Activated CD8-positive, alpha-beta memory T cell treated with anti-CD3 and anti-CD28 coated beads for 4 hours (primary cell): ENCODE results near the gene PCDH12.
A peak's percentile ranks its signal among the peaks of the same experiment; 100 is the strongest.

Source experiments
- DNase-seq, 2 donors: peaks; one replicate each; pipeline ENCODE4 v3.0.0-alpha.2; 2020; ENCODE audit warnings: low read depth in 2 of 2

Gene PCDH12

DNA sequence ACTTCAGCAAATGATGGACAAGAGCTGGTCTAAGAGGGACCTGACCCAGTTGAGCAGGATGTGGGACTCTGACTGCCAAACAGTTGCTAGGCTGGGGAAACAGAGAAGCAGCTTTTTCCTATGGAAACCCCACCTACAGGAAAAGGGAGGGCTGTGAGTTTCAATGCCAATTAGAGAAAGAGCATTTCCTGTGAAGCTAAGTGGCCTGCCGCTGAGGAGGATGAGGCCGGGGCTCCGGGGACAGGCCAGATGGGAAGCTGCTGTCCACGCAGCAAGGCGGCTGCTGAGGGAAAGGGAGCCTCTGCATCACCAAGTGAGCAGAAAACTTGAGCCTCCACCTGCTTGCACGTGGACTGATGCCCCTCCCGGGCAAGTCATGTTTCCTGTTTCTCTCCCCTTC, at the start of gene PCDH12:
Gene PCDH12, minus strand, starts transcription at position 90 of the 400 bp plus-strand sequence. CDS start 351 bp downstream, outside the sequence.
- no peak for DNase-seq

DNA sequence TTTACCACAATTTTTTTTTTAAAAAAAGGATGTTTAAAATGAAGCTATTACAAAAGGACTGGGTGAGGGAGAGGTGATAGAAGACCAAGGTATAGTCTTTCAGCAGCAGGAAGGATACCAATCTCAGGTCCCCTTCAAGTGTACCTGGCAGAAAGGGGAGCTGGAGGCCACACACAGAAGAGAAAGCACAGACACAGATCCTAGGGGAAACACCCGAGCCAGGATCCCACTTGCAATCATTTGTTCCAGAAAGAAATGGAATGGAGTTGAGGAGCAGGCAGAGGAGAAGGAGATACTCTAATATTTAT, 49.2 kb upstream of the PCDH12 start:
- DNase-seq, result no peak

- no peak for DNase-seq
Measured at GRCh38 chr5:142006363-142007236, 48.6 kb upstream of the PCDH12 start.

DNA sequence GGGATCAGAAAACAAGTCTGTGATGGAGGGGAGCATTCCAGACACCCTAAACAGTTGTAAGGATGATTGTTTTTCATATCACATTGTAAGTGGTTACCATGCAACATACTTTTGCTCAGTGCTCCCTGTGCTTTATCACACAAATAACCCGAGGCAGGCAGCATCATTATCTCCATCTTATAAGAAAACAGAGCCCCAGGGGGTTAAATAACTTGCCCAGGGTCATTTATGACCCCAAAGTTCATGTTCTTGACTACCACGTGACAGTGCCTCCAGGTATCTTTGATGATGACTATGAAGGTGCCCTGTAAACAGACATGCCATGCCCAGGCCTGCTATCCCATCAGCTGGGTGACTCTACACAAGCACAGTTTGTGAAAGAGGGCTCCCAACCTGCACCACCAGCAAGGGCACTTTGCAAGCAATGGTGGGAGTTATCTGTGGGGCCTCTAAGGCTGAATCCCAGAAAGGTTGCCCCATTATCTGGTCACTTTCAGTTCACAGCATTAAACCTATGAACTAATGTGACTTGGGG, 45.3 kb upstream of the PCDH12 start:
- no peak for DNase-seq

GRCh38 chr5:142000704-142001484, 42.9 kb upstream of the PCDH12 start:
- DNase-seq, result no peak

DNA sequence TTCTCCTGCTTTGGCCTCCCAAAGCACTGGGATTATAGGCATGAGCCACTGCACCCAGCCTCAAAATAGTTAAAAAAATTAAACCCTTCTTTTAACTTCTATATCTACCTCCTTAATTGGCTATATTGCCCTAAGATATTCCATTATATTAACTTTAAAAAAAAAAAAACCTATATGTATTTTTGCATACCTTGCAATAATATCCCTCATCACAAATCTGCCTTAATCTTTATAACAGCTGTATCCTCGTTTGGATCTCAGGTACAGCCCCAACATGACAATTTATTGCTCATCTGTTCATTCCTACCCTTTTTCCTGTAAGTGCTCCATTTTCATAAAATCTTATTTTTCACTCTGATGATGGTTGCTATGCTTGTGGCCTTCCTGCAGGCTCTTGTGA, 42.2 kb upstream of the PCDH12 start:
- no peak for DNase-seq

- DNase-seq, result no peak
Measured at GRCh38 chr5:141997358-141997960, 39.5 kb upstream of the PCDH12 start.

DNA sequence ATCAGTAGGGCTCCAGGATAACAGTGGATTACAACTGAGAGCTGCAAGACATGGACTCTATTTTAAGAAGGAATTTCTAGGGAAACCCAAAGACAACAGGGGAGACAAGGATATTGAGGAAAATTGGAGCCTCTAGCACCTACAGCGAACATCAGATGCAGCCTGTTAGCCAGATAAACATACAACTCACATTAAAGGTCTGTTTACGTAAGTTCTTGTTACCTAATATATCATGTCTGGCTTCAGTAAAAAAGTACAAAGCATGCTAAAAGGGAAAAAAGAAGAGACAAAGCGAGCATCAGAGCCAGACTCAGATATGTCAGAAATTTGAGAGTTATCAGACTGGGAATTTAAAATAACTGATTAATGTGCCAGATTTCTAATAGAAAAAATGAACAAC, 37.7 kb upstream of the PCDH12 start:
- DNase-seq, result no peak

DNA sequence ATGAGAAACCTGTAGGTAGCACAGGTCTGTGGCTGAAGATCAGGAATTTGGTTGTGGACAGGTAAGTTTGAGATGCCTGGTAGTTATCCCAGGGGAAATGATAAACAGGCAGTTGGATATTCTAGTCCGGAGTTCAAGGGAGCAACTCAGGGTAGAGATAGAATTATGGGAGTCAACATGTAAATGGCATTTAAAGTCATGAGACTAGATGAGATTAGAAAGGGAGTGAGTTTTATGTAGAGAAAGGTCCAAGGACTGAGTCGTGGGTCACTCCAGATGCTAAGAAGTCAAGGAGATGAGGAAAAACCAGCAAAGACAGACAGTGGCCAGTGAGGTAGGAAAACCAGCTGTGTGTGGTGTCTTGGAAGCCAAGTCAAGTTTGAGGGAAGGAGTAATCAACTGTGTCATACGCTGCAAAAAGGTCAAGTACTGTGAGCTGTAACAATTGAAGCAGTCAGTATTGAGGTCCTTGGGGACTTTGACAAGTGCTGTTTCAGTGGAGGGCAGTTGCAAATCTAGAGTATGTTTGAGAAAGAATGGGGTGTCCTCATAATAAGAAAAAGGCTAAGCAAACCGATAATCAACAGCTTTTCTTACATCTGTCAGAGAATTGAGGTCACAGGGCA, 36.6 kb upstream of the PCDH12 start:
- no peak for DNase-seq

DNA sequence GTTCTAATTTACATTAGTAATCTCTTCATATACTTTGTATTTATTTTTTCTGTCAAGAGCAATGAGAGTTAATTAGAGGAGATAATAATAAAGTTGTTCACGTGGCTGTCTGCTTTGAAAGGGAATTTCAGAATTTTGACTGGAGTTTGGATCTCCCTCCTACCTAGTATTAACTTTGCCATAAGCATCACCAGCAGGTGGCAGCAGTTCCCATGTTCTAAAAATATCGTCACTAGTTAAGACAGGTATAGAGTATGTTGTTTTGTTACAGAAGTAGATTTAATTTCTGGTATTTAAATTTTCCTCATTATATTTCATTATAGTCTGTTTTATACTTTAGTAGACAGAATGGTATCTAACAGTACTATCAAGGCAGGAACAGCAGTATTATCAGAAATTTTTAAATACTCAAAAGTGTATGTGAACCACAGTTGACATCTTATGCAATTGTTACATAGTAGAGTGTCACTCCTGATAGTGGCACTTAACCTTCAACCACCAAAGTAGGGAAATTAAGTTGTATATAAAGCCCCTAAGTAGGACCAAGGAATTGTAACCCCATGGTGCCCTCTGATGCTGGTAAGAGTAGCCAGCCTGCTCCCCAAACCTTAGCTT, 34.5 kb upstream of the PCDH12 start:
- peak; percentile 61 to 63 for DNase-seq

DNA sequence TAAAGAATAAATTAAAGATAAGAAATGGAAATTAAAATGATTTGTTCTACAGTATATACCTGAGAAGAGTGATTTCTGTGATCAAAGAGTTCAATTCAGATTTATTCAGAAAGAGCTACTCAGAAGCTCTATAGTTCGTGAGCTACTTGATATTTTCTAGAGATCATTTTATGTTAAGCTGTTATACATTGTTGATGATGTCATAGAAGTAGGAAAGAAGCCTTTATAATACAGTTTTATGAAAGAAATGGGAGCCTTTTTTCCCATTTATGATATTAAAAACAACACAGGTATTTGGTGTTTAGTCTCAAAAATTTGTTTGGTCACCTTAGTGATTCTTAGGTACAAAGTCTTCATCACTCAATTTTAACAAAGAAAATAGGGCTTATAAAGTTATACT, 31.7 kb upstream of the PCDH12 start:
- no peak for DNase-seq

GRCh38 chr5:141986072-141986471, 28.1 kb upstream of the PCDH12 start:
- no peak for DNase-seq

- DNase-seq, result no peak
Measured at GRCh38 chr5:141982626-141983025, 24.6 kb upstream of the PCDH12 start.

DNA sequence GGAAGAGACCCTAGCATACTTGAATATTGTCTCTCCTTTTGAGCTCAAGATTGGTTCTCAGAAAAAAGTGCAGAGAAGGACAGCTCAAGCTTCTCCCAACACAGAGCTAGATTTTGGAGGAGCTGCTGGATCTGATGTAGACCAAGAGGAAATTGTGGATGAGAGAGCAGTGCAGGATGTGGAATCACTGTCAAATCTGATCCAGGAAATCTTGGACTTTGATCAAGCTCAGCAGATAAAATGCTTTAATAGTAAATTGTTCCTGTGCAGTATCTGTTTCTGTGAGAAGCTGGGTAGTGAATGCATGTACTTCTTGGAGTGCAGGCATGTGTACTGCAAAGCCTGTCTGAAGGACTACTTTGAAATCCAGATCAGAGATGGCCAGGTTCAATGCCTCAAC, 20.4 kb upstream of the PCDH12 start:
- DNase-seq, result no peak

- DNase-seq, result no peak
Measured at GRCh38 chr5:141976176-141976575, 18.2 kb upstream of the PCDH12 start.

GRCh38 chr5:141973871-141974595, 16.0 kb upstream of the PCDH12 start:
- no peak for DNase-seq

DNA sequence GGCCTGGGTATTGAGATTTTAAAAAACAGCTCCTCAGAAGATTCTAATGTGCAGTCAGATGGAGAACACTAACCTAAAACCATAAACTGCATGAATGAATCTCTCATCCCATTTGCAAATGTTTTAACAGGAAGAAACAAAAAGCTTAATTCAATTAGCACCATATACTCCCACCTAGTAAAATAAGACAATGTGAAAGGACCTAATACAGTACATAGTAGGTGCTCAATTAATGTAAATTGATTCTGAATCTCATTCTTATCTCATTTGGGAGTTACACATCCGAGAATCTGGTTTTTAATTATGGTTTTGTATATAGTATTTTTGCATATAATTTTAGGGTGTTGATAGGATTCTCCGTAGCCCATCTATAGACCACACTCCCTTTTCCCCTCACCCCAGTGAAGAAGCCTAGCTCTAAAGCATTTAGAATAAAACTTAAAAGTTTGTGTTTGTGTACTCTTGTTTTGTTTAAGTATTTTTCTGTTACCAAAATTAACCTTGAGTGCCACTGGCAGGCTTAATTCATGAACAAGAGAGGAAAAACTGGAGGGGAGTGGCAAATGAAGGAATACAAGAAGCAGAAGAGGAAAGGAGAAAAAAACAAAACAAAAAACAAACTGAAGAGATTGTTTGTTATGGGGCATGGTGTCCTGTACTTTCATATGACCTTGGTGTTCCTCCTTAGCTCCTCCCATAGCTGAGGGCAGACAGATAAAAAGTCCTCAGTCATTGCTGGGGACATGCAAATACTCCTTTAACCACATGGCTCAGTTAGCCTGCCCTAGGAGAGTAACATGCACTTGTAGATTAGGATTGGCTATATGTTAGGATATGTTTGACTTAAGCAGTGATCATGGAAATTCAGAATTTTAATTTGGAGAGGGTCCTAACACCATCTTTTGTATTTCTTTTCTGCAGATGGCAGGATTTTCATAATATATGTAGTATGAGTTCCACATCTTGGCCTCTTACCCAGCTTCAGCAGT, 12.1 kb upstream of the PCDH12 start:
- no peak for DNase-seq

DNA sequence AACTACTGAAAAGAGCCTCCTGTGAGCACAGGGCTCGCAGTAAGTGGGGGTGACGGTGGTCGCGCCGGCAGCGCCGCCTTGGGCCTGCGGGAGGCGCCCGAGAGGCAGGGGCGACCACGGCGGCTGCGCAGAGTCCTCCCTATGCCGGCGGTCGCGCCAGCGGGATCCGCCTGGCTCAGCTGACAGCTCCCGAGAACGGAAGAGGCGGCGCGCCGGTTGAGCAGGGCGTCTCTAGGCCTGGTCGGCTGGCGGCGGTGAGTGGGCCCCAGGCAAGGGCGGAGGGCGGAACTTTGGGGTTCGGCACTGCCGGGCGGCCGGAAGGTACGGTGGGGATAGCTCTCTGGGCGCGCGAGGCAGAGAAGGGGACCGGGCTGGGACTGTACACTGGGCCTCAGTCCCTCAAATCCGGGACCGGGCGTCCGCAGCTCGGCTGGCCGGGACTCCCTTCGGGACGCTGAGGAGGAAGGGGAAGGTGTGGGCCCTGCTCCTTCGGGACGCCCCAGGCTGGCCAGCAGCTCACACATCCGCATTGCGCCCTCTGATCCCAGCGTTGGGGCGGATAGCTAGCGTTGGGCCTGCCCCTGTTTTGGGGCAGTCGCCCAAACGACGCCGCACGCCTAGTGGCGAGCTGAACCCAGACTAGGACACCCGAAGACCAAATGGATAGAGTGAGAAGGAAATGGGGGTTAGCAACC, 11.1 kb upstream of the PCDH12 start, which contains the start of gene RNF14:
Gene RNF14, plus strand, starts transcription at position 192 of the 695 bp plus-strand sequence. CDS start 4,484 bp downstream, outside the sequence.
- DNase-seq, result peak; percentile 81 to 84

GRCh38 chr5:141966963-141967333, 8.9 kb upstream of the PCDH12 start:
- DNase-seq, result no peak
